Hematopoietic multipotent progenitor cell (in vitro differentiated cells): ENCODE results near the gene ATP5F1D. TPM values are rescaled to one million over a fixed set of nuclear protein-coding genes. Genes with fewer than 3 reads are reported as not detected.

Experiments used
- DNase-seq, 3 donors: peaks; one replicate each; pipeline ENCODE4 v3.0.0-alpha.2; 2011 to 2015; ENCODE audit warnings: low read depth in 2 of 3, low spot score in 2 of 3
- total RNA-seq: library from RNA; depleted of rRNA; stranded (reverse); fragments of >200 nt; gene quantifications from one replicate; pipeline ENCODE4 v1.2.3, GENCODE V29; 2012

Gene ATP5F1D
- total RNA-seq, 1 donor = 52.2 TPM

DNA sequence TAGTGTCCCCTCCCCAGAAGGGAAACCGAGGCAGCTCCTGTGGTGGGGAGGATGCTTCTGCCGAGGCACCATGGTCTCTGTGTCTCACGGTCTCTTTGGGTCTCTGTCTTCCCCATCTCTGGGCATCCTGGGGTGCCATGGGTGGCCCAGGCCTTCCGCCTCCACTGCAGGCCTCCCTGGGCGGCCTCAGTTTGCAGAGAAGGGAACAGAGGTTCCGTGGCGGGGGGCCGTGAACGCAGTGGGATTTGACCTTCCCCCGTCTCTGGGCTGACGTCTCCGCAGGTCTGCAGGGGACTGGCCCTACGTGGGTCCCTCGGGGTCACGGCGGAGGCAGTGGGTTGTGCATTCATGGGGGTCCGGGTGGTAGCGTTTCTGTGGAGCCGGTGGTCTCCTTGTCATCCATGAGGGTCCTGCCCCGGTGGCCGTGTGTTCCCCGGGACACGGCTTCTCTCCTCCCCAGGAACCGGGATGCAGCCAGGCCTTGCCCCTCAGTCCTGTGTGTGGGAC, 48.7 kb downstream of the ATP5F1D start:
- no peak for DNase-seq

DNA sequence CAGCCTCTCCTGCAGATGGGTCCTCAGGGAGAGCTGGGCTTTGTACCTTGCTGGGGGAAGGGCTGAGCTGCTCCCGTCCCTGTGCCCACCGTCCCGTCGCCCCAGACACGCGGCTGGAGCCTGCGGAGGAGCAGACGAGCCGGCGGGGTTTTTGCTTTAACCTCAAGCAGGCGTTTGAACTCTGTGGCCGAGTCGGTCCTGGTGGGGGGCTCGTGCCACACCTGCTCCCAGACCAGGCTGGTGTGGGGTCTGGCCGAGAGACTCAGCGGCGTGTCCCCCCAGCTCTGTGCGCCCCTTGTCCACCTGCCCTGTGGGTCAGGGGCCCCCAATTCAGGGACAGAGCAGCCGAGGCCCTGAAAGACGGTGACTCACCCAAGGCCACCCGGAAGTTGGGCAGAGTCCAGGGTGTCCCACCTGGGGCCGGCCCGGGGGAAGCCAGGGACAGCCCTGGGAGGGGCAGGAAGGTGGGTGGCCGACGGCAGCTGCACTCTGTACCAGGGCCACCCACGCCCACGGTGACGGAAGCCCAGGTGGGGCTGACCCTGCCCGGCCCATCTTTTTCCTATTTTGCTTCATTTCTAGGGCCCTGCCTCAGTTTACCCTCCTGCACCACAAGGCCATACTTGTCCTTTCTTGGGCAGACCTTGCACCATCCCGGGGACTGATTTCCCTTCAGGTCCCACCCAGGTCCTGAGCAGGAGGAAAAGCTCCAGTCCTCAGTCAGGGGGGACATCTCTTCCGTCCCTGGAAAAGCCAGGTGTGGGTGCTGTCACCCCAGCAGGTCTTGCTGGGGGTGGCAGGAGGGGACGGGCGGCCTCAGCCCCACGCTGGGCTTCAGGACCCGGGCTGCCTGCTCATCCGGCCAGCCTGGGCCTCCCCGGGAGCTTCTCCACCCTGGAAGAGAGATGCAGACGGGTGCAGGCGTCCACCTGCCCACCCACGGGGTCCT, 49.4 kb downstream of the ATP5F1D start:
- no peak for DNase-seq

DNA sequence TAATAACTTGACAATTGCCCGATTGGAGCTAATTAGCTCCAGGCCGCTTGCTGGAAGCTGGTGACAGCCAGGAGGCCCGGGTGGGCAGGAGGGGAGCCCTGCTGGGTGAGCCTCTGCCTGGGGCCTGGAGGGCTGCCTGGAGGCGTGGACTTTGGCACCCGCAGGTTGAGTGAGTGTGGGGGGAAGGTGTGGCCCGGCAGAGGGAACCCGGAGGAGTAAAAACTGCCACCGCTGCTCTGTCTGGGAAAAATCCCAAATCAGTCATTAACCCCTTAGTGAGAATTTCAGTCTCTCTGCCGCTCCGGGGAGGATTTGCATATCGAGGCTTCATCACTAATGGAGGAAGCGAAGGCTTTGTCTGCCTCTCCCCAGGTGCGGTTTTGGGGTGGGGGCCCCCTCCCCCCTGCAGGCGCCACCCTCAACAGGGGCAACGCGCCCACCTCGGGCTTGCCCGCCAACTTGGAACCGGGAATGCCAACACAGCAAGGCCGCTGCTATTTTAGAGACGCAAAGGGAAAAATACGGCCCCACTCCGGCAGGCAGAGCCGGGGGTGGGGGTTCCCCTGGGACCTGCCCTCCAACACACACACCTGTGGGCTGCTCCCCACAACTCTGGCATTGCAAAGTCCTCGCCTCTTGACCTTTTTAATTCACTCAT, 50.3 kb downstream of the ATP5F1D start:
- DNase-seq = no peak

DNA sequence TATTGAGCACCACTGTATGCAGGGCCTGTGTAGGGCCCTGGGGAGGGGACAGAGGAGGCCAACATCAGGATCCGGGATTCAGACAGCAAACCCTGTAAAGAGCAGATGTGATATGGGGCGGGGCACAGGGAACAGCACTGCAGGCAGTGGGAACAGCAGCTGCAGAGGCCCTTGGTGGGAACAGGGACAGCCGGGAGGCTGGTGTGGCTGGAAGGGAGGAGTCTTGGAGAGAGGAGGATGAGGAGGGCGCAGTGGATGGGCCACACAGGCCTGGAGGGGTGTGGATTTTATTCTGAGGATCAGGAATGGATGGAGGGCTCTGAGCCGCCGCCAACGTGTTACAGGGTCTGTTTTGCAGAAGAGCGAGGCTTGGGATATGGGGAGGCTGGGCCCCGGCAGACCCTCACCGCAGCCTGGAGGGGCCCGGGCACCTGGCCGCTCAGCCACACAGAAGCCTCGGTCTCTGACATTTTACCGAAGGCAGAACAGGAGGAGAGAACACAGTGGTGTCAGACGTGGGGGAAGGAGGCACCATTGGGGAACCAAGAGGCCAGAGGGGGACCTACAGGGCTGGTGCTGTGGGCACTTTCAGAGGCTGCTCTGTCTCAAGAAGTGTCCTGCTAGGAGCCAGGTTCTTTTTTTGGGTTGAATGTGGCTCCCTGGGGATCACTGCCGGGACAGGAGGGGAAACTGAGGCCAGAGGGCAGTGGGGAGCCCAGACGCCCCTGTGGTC, 51.0 kb downstream of the ATP5F1D start:
- DNase-seq = no peak

DNA sequence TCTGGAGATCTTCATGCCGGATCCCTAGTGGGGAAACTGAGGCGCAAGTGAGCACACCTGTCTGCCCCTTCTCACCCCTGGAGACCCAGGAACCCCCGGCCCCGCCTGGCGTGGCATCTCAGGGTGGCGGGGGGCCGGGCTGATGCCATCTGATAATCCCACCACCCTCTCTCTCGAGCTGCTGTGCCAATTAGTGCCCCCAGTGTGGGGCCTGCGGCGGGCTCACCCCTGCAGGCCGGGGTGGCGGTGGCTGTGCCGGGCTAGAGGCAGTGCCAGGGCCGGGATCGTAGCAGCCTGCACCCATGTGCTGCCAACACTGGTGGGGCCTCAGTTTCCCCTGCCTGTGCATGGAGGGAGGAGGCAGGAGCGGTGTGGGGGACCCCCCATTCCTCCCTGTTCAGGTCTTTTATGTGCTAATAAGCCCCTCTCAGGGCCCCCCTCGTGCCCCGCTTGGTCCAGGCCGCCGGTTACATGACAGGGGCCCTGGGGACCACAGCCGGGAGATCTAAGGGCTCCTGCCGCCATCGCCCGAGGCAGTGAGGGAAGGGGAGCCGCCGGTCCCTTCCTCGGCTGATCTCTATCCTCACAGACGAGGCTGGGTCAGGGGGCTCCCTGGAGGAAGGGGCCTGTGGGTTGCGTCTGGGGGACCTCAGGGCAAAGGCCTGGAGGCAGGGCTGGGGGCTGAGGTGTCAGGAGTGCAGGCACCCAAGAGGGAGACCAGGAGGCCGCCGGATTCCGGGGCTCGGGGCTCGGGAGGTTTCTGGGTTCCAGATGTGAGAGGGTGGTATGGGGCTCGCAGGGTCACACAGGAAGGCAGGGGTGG, 52.4 kb downstream of the ATP5F1D start:
- DNase-seq = no peak

Other genes with a start within 250 kb of the ATP5F1D start
- gene GRIN3B, start 241.3 kb upstream of the ATP5F1D start, total RNA-seq = 0.81 TPM
- gene TMEM259, start 220.6 kb upstream of the ATP5F1D start, total RNA-seq = 148 TPM
- not detected for gene RNU6-2, start 220.2 kb upstream of the ATP5F1D start, total RNA-seq
- 236 TPM for gene CNN2, start 215.1 kb upstream of the ATP5F1D start, total RNA-seq
- 42.5 TPM for gene ABCA7, start 201.6 kb upstream of the ATP5F1D start, total RNA-seq
- 217 TPM for gene ARHGAP45, start 174.6 kb upstream of the ATP5F1D start, total RNA-seq
- gene POLR2E, start 146.4 kb upstream of the ATP5F1D start, total RNA-seq = 107 TPM
- gene GPX4, start 137.8 kb upstream of the ATP5F1D start, total RNA-seq = 316 TPM
- gene SBNO2, start 67.5 kb upstream of the ATP5F1D start, total RNA-seq = 60.3 TPM
- 104 TPM for gene STK11, start 36.0 kb upstream of the ATP5F1D start, total RNA-seq
- gene CBARP, start 3.7 kb upstream of the ATP5F1D start, total RNA-seq = 0.27 TPM
- gene MIDN, start 6.8 kb downstream of the ATP5F1D start, total RNA-seq = 64.9 TPM
- gene CIRBP, start 27.6 kb downstream of the ATP5F1D start, total RNA-seq = 220 TPM
- 30.7 TPM for gene FAM174C, start 33.8 kb downstream of the ATP5F1D start, total RNA-seq
- not detected for gene EFNA2, start 44.1 kb downstream of the ATP5F1D start, total RNA-seq
- gene NDUFS7, start 142.2 kb downstream of the ATP5F1D start, total RNA-seq = 121 TPM
- 32.0 TPM for gene GAMT, start 159.8 kb downstream of the ATP5F1D start, total RNA-seq
- gene DAZAP1, start 165.8 kb downstream of the ATP5F1D start, total RNA-seq = 46.9 TPM
- gene RPS15, start 196.6 kb downstream of the ATP5F1D start, total RNA-seq = 2,062 TPM
- 0.27 TPM for gene APC2, start 208.4 kb downstream of the ATP5F1D start, total RNA-seq
- gene C19orf25, start 237.5 kb downstream of the ATP5F1D start, total RNA-seq = 37.7 TPM
- gene PCSK4, start 248.6 kb downstream of the ATP5F1D start, total RNA-seq = 11.6 TPM
- gene REEP6, start 249.4 kb downstream of the ATP5F1D start, total RNA-seq = 3.2 TPM